DMS79 treated with DMSO at 0.1 percent for 48 hours (cell line): ENCODE results near the gene GJA4.
"Not testable (repeated sequence)": the region's sequence is repeated elsewhere in the genome, so short reads cannot be mapped to it uniquely, and the experiment has no call there.

Experiments
- DNase-seq: peaks from one replicate; lab custom pipeline; 2025; lab: John Stamatoyannopoulos, UW

Gene GJA4

DNA sequence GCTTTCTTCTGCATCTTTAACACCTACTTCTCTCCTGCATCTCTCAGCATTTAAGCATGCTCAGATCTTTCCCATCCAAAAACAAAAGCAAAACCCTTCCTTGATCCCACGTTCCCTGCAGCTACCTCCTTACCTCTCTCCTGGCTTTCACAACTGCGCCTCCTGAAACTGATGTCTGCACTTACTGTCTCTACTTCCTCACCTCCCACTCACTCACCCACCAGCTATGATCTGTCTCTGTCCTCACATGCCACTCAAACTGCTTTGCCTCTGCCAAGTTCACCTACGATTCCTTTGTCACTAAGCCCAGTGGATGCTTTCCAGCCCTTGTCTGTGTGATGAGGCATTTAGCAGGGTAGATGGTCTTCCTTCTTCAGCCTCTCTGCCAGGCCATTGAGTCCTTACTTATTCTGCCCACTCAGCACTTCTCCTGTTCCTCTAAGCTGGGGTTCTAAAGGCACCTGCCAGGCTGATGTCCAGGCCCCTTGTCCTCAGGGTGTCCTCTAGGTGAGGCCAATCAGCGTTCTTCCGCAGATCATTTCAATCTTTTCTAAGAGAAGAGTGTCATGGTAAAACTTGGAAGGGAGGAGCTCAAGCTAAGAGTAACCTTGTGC lies 21.8 kb upstream of the GJA4 start:
- DNase-seq: no peak

DNA sequence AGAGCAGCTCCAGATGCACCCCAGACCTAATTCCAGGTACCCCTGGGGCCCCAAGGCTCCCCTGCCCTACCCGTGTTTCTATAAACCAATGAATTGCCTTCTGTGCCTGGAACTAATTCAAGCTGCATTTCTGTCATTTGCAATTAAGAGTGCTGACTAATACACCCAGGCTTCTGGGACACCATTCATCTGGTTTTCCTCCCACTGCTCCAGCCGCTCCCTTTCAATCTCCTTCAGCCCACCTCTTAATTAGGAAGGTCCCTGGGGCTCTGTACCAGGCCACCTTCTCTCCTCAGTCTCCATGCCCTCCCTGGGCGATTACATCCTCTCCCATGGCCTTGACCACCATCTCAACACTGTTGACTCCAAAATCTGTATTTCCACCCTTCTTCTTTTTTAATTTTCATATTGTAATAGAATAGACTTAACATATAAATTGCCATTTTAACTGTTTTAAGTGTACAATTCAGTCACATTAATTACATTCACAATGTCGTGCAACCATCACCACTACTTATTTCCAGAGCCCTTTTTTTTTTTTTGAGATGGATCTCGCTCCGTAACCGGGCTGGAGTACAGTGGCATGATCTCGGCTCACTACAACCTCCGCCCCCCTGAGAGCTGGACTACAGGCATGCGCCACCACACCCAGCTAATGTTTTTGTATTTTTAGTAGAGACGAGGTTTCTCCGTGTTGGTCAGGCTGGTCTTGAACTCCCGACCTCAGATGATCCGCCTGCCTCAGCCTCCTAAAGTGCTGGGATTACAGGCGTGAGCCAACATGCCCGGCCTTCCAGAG lies 21.0 kb upstream of the GJA4 start:
- DNase-seq: no peak

DNA sequence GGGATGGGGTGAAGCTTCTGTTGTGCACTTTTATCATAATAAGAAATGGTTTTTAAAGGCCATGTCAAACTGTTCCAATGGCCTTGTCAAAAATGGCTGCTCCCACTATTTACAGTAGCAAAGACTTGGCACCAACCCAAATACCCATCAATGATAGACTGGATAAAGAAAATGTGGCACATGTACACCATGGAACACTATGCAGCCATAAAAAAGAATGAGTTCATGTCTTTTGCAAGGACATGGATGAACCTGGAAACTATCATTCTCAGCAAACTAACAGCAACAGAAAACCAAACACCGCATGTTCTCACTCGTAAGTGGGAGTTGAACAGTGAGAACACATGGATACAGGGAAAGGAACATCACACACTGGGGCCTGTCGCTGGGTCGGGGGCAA lies 19.7 kb upstream of the GJA4 start:
- DNase-seq: not testable (repeated sequence)

DNA sequence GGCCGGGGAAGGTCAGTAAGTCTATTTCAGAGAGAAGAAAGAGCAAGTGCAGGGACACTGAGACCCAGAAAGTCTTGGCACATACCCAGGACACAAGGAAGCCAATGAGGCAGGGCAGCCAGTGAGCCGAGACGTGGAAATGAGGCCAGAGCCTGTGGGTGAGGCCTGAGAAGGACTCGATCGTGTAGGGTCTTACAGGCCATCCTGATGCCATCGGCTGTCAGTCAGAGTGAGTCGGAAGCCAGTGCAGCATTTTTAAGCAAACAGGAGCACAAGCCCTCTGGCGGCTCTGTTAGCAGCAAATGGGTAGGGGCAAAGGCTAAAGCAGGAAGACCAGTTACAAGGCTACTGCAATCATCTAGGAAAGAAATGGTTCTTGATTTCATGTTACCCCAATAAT lies 17.8 kb upstream of the GJA4 start:
- no peak for DNase-seq

DNA sequence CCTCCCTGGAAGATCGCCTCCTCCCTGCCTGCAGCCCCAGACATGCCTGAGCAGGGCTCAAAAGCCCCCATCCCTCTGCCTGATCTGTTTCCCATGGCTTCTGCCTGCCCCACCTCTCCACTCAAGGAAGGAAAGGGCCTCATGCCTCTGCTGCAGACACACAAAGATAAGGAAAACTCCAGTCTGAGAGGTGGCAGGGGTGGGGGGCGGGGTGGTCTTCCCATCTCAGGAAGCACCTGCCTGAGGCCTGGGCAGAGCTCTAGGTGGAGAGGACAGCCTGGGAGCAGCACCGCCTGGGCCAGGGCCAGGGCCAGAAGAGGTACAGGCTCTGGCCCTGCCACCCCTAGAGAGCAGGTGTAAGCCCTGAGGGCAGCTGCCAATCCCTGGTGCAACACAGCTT lies 15.9 kb upstream of the GJA4 start:
- no peak for DNase-seq

DNA sequence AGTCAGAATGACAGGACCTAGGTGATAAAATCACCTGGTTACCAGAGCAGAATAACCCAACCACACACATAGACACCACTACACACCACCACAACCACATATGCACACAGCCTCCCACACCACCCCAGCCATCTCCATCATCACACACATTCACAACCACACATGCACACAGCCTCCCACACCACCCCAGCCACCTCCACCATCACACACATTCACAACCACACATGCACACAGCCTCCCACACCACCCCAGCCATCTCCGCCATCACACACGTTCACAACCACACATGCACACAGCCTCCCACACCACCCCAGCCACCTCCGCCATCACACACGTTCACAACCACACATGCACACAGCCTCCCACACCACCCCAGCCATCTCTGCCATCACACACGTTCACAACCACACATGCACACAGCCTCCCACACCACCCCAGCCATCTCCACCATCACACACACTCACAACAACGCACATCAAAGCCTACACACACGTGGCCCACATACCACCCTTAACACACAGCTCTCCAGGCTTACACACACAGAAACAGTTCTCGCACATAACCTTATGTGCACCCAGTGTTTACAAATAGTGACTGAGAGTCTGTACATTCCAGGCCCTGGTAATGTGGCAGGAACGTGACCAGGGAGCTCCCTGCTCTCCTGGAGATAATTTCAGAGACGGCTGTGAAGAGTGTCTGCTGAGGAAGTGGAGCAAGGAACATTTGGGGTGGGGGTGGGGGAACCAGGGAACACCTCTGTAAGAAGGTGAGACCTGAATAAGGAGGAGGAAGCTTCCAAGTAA lies 15.1 kb upstream of the GJA4 start:
- no peak for DNase-seq

DNA sequence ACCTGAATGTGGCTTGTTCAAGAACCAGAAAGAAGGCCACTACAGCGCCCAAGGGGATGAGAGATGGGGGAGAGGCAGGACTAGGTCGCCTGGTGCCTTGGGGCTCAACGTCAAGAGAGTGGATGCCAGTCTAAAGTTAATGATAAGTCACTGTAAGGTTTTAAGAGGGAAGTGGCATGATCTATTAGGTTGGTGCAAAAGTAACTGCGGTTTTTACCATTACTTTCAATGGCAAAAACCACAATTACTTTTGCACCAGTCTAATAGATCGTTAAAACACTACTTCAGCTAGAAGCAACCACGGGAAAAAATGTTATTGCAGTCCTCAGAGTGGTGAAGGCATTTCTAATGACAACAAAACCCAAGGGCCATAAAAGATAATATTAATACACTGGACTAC lies 14.4 kb upstream of the GJA4 start:
- DNase-seq: no peak

DNA sequence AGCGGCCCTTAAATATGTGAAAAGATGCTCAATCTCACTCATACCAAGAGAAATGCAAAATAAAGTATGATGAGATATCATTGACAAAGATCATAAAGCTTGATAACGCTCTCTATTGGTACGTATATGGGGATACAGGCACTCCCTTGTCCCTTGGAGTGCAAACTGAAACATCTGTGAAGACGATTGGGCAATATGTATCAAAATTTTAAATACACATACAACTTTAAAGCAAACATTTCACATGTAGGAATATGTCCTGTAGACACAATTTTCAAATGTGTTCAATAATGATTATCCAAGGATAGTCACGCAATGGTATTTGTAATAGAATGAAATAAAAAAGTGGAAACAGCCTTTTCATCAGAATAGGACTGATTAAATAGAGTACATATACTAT lies 13.8 kb upstream of the GJA4 start:
- DNase-seq: no peak

DNA sequence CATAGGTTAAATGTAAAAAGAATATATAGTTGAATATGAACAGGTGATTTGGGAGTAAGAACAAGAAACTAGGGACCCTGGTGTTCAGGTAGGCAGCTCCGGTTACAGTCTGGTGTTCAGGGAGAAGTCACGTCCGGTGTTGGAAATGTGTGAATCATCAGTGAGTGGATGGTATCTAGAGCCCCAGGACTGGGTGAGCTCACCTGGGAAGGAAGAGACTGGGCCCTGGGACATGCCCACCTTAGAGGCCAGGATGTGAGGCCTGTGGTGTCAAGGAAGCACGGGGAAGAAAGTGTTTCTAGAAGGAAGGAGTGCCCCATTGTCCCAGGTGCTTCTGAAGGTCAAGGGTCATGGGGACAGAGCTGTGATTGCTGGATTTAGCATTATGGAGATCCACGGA lies 13.3 kb upstream of the GJA4 start:
- no peak for DNase-seq

DNA sequence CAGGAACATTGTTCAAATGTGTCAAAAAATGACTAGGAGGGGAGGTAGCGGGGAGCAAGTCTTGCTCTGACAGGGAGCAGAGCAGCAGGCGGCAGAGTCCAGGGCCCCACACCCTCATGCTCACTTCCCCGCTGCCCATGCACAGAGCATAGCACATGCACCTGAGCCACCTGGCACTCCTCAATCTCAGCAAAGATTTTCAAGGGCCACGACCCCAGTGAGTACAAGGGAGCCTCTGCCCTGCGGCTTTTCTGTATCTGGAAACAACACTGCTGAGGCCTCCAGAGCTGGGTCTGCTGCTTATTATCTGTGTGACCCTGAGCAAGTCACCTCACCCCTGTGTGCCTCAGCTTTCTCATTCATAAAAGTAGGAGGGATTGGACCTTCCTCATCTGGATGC lies 12.8 kb upstream of the GJA4 start:
- no peak for DNase-seq

DNA sequence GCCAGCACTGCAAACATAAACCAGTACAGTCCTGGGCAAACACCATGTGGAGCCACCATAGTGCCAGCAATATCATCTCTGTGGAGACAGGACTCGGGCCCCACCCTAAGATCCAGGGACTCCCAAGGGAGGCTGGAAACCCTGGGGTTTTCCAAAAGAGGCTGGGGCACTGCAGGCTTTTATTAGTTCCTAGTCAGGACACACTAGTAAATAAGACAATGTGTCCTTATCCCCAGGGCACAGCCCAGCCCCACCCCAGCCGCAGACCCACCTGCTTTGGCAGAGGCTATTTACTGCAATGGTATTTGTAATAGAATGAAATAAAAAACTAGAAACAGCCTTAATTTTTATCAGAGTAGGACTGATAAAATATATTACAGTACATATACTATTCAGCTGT lies 12.3 kb upstream of the GJA4 start:
- DNase-seq: no peak

DNA sequence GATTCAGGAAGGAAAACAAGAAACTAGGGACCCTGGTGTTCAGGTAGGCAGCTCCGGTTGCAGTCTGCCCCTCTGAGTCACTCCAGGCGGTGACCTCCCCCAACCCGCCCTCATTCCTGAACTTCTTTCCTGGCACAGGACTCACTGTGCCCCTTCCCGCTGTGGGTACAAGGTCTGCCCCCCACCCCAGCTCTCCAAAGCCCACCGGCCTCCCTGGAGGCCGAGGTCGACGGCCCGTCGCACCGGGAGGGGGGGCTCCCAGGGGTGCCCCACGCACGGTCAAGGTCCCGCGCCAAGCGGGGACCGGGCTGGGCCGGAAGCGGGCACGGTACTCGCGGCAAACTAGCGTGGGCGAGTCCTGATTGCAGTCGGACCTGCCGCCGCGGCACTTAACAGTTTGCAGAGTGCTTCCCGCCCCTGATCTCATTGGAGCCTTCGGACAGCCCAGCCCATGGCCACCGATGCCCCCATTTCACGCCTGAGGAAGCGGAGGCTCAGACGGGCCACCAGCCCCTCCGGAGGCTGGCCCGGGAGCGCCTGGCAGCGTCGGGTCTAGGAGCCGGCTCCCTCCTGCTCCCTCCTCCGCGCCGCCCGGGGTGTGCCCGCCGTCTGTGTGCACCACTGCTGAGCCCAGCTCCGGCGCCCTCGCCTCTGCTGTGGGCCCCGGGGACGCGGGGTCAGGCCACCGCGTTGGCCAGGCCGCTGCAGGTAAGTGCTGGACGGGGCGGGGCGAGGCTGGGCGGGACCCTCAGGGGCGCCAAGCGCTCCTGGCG lies 11.5 kb upstream of the GJA4 start, which contains the start of gene GJB3:
Gene GJB3 (plus strand): TSS at position 144 of the 773 bp plus-strand sequence. CDS start 3,549 bp downstream, outside the sequence.
- DNase-seq: no peak

DNA sequence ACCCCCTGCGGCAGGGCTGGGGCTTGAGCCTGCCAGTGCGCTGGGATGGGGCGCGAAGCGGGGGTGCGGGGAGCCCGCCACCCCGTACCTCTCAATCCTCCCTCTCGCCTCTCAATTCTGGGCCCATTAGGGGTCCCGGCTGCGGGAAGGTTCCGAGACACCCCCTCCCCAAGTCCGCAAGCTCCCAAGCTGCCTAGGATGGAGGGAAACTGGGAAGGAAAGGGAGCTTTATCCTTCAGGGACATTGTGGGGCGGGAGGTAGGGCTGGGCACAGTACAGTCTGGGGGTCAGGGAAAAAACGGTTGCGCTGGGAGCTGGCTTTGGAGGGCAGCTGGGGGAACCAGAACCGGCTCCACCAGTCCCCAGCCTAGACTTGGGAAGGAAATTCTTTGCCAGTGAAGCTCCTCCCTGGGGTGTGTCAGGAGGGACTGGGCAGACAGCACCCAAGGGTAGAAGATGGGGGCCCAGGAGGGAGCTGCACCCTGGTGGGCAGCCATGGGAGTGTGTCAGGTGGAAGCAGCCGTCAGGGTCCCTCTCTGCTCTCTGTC lies 10.9 kb upstream of the GJA4 start:
- no peak for DNase-seq

DNA sequence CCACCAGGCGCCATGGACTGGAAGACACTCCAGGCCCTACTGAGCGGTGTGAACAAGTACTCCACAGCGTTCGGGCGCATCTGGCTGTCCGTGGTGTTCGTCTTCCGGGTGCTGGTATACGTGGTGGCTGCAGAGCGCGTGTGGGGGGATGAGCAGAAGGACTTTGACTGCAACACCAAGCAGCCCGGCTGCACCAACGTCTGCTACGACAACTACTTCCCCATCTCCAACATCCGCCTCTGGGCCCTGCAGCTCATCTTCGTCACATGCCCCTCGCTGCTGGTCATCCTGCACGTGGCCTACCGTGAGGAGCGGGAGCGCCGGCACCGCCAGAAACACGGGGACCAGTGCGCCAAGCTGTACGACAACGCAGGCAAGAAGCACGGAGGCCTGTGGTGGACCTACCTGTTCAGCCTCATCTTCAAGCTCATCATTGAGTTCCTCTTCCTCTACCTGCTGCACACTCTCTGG lies 8.0 kb upstream of the GJA4 start:
- no peak for DNase-seq

DNA sequence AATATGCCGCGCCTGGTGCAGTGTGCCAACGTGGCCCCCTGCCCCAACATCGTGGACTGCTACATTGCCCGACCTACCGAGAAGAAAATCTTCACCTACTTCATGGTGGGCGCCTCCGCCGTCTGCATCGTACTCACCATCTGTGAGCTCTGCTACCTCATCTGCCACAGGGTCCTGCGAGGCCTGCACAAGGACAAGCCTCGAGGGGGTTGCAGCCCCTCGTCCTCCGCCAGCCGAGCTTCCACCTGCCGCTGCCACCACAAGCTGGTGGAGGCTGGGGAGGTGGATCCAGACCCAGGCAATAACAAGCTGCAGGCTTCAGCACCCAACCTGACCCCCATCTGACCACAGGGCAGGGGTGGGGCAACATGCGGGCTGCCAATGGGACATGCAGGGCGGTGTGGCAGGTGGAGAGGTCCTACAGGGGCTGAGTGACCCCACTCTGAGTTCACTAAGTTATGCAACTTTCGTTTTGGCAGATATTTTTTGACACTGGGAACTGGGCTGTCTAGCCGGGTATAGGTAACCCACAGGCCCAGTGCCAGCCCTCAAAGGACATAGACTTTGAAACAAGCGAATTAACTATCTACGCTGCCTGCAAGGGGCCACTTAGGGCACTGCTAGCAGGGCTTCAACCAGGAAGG lies 7.4 kb upstream of the GJA4 start:
- no peak for DNase-seq

DNA sequence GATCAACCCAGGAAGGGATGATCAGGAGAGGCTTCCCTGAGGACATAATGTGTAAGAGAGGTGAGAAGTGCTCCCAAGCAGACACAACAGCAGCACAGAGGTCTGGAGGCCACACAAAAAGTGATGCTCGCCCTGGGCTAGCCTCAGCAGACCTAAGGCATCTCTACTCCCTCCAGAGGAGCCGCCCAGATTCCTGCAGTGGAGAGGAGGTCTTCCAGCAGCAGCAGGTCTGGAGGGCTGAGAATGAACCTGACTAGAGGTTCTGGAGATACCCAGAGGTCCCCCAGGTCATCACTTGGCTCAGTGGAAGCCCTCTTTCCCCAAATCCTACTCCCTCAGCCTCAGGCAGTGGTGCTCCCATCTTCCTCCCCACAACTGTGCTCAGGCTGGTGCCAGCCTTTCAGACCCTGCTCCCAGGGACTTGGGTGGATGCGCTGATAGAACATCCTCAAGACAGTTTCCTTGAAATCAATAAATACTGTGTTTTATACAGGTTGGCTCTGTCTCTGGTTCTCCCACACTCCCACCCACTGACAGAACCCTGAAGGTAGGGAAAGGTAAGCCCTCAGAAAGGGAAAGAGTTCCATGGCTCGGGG lies 6.8 kb upstream of the GJA4 start:
- DNase-seq: no peak

DNA sequence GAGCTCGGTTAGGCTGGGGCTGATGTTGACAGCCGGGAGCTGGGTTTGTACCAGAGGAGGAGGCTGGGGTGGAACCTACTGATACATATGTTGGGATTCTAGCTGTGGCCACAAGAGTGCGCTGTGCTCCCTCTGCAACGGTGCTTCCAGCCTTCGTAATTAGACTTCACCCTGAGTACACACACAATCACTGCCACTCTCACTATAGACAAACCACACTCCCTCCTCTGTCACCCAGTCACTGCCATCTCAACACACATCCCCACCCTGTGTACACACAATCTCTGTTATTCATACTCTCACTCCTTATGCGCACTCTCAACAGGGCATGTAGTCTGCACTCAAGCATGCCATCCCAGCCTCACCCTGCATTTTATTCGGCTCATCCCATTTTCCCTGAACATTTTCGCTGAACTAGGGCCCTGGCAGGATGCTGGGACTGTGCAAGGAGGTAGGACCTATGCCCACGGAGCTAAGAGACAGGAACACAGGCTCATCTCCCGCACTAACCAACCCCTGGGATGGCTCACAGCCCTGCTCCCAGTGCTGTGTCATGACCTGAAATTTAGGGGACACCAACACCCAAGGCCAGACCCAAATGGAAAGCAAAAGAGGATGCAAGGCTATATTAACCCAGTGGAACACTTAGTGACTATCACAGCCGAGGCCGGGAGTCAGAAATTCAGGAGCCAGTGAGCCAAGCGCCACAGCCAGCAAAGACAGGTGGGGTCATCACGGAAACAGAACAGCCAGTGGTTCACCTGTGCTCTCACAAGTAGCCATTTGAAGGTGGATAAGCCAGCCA lies 6.1 kb upstream of the GJA4 start:
- DNase-seq: peak; percentile 69

DNA sequence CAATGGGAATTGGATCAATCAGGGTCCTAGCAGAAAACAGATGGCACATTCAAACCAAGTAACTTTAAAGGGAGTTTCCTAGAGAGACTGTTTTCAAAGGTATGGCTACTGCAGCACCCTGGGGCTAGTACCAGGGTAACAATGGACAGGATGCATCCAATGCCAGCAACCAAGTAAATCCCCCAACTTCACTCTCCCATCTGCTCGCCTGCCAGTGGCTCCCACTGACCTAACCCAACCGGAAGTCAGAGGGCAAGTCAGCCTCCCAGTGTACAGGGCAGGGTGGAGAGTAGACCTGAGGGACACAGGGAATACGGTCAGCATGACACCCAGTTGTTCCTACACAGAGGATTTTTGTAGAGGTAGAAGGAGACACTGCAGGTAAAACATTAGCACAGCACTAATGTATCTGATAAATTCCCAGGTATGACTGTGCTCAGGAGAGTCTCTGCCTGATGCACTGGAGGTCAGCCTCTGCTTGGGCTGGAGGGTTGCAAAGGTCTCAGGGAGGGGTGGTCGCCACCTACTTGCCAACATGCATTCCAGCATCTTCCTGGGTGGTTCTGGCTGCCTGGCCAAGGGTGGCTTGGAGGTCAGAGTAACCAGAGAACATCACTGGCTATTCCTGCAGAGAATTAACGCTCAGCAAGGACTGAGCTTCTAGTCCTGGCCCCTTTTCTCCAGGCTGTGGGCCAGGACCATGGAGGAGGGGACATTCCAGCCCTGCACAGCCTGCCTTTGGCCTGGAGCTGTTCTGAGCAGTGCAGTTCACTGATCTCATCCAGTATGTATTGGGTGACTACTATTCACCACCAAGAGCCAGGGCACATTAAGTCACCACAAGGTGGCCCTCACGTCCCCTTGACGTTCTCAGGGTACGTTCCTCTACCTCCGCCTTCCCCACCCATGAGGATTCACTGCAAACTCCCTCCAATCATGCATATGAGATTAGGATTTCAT lies 5.1 kb upstream of the GJA4 start:
- DNase-seq: no peak

DNA sequence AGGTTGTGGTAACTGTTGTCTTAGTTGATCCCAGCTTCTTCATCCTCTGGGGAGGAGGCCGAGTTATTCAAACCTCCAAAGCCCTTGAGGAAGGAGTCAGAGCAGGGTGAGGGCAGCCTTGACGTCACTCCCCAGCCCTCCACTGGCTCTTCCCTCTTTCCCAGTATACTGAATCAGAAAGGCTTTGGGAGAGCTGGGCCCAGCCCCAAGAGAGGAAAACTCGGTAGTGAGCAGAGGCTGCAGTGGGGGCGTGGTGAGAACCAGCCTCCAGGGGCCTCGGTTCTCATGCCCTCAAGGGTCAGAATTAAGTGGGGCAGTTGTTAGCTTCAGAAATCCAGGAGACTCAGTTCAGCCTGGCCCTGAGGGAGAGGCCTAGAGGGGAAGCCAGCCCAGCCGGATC lies 1.8 kb upstream of the GJA4 start:
- DNase-seq: no peak
